Measurements from ENCODE around the gene VPS54. TPM values are rescaled to one million over a fixed set of nuclear protein-coding genes. Genes with fewer than 3 reads are reported as not detected.

VPS54 gene
- total and polyA plus RNA-seq, 4 donors, result 12.5 to 49.3 (median 15.7) TPM

DNA sequence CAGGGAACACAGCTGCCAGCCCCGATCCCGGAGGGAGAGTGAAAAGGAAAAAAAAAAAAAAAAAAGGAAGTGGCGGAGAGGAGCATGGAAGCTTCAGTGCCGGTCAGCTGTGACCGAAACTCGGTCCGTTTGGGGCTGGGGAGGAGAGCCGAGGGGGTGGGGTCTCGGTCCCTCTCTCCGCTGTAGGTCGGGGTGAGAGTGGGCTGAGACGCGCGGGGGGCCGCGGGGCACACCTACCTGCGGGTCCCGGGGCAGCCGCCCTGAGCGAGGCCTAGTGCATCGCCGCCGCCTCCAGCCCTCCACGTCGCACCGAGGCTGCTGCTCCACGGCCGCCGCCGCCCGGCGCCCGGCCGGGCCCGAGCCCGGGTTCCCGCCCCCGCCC is 536 bp downstream of the VPS54 start:
- DNase-seq (peak in 2 of 3 donors; percentile 65 to 72), ATAC-seq (ENCODE audit: insufficient read depth, low FRiP score) (peak; percentile 67)
- H3K36me3 ChIP-seq (ENCODE audit: control insufficient read depth in 4 of 4, insufficient read depth in 4 of 4, low read length in 4 of 4), result no peaks in the 10 kb centered on the region
- H3K9me3 ChIP-seq (ENCODE audit: control insufficient read depth in 4 of 4, insufficient read depth in 3 of 4, low read length in 3 of 4), result no peaks in the 10 kb centered on the region
- H3K27ac ChIP-seq (ENCODE audit: low read depth in 1 of 2, low read length in 1 of 2), result peak overlapping the region; percentile 94 to 99
- no peaks in the 10 kb centered on the region for H3K27me3 ChIP-seq (ENCODE audit: control insufficient read depth in 3 of 3, insufficient read depth in 3 of 3, low read length in 2 of 3)
- H3K4me1 ChIP-seq (ENCODE audit: control insufficient read depth in 5 of 5, insufficient read depth in 5 of 5, low read length in 5 of 5), result peaks cover 2 to 24% (median 12%) of the 10 kb centered on the region in 5 donors
- TF ChIP-seq, protein P1, sequence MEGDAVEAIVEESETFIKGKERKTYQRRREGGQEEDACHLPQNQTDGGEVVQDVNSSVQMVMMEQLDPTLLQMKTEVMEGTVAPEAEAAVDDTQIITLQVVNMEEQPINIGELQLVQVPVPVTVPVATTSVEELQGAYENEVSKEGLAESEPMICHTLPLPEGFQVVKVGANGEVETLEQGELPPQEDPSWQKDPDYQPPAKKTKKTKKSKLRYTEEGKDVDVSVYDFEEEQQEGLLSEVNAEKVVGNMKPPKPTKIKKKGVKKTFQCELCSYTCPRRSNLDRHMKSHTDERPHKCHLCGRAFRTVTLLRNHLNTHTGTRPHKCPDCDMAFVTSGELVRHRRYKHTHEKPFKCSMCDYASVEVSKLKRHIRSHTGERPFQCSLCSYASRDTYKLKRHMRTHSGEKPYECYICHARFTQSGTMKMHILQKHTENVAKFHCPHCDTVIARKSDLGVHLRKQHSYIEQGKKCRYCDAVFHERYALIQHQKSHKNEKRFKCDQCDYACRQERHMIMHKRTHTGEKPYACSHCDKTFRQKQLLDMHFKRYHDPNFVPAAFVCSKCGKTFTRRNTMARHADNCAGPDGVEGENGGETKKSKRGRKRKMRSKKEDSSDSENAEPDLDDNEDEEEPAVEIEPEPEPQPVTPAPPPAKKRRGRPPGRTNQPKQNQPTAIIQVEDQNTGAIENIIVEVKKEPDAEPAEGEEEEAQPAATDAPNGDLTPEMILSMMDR (IDR thresholded peaks at IDR 0.05; ENCODE audit: control extremely low read depth, extremely low read depth), result no peak
- WGBS, 2 donors, result 1 to 2% methylated on average over 26 to 38 of the region's 38 CpGs
- H3K4me3 ChIP-seq, result peak overlapping the region; percentile 86
- H3K9ac ChIP-seq (ENCODE audit: insufficient read depth in 1 of 2, low read length in 2 of 2), result peak overlapping the region; percentile 80 to 83

DNA sequence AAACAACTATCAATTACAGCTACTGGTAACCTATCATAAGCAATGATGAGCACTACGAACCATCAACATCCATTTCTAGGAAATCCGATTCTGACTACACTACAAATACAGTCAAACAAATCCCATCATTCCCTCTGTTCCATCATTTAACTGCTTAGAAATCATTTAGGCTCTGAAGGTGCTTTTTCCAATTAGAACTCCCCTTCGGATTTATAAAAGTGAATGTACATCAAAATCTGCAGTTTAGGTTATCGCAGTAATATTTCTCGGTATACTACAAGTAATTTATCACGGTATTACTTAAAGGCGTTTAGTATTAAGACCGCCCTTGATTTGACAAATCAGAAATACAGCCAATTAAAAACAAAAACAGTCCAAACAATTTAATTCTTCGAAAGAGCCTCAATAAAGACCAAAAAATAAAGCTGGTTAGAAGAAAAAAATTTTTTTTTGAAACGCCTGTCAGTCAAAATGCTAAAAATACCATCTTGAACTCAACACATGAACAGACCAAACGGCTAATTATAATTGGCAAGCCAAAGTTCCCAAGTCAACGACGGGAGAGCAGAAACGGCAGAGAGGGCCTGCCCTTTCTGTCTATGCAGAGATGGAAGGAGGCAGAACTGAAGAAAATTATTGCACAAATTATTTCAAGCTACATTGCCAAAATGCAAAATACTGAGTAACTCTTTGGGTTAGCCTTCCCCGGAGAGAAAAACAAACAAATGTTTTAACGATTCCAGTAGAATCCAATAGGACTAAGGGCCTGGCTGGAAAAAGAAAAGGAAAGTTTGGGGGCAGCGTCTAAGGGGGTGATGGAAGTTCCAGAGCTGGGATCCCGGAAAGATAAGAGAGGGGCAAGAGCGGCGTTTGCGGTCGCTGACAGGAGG is 1.2 kb downstream of the VPS54 start:
- 11 to 16% methylated on average over 22 of the region's 22 CpGs for WGBS, 2 donors
- peak; percentile 39 to 79 (median 78) for DNase-seq
- Histone ChIP-seq H3K4me1 (ENCODE audit: control insufficient read depth in 5 of 5, insufficient read depth in 5 of 5, low read length in 5 of 5) (peaks cover 2 to 24% (median 12%) of the 10 kb centered on the region in 5 donors), H3K4me3 (peak overlapping the region; percentile 86), H3K36me3 (ENCODE audit: control insufficient read depth in 4 of 4, insufficient read depth in 4 of 4, low read length in 4 of 4) (no peaks in the 10 kb centered on the region), H3K27me3 (ENCODE audit: control insufficient read depth in 3 of 3, insufficient read depth in 3 of 3, low read length in 2 of 3) (no peaks in the 10 kb centered on the region), H3K9me3 (ENCODE audit: control insufficient read depth in 4 of 4, insufficient read depth in 3 of 4, low read length in 3 of 4) (no peaks in the 10 kb centered on the region), H3K27ac (ENCODE audit: low read depth in 1 of 2, low read length in 1 of 2) (peak overlapping the region; percentile 94 to 99), H3K9ac (ENCODE audit: insufficient read depth in 1 of 2, low read length in 2 of 2) (peak overlapping the region; percentile 80 to 83)
- TF ChIP-seq, protein P1 (IDR thresholded peaks at IDR 0.05; ENCODE audit: control extremely low read depth, extremely low read depth), result no peak
- ATAC-seq (ENCODE audit: insufficient read depth, low FRiP score), result peak; percentile 15

DNA sequence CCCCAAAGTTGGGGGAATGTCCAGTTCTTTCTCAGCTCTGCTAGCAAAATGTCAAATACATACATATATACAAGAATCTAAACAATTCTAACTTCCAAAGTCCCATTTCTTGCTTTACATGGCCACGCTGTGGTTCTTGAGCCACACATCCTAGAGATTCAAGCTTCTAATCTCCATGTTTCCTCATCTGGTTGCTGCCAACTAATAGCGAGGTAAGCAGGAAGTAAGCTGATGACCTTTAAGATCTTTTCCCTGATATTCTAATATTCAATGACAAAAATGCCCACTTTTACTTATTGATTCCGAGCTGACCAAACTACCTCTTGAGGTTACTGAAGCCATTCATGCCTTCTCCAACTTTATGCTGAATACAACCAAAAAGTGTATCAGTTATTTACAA is 3.3 kb downstream of the VPS54 start:
- H3K4me1 ChIP-seq (ENCODE audit: control insufficient read depth in 5 of 5, insufficient read depth in 5 of 5, low read length in 5 of 5), result peaks cover 2 to 40% (median 12%) of the 10 kb centered on the region in 5 donors
- ATAC-seq (ENCODE audit: insufficient read depth, low FRiP score) (no peak), DNase-seq (no peak)
- H3K9me3 ChIP-seq (ENCODE audit: control insufficient read depth in 4 of 4, insufficient read depth in 3 of 4, low read length in 3 of 4), result no peaks in the 10 kb centered on the region
- H3K27ac ChIP-seq (ENCODE audit: low read depth in 1 of 2, low read length in 1 of 2), result no peak overlapping the region
- TF ChIP-seq, protein P1 (IDR thresholded peaks at IDR 0.05; ENCODE audit: control extremely low read depth, extremely low read depth), result no peak
- H3K36me3 ChIP-seq (ENCODE audit: control insufficient read depth in 4 of 4, insufficient read depth in 4 of 4, low read length in 4 of 4), result no peaks in the 10 kb centered on the region
- 56 to 76% methylated on average over 3 of the region's 3 CpGs for whole genome bisulfite sequencing, 2 donors
- H3K27me3 ChIP-seq (ENCODE audit: control insufficient read depth in 3 of 3, insufficient read depth in 3 of 3, low read length in 2 of 3), result no peaks in the 10 kb centered on the region
- no peak overlapping the region for H3K4me3 ChIP-seq
- no peak overlapping the region for H3K9ac ChIP-seq (ENCODE audit: insufficient read depth in 1 of 2, low read length in 2 of 2)

Measured in lung (tissue), 12 donors.